ENCODE measurements around the gene ANGEL1. TPM values are rescaled to one million over a fixed set of nuclear protein-coding genes. Genes with fewer than 3 reads are reported as not detected.
A peak's percentile ranks its signal among the peaks of the same experiment; 100 is the strongest.

ANGEL1 gene
- total RNA-seq, 1 experiment from 2014 or later = 2.5 TPM

GRCh38 chr14:76792422-76792821 lies 20.3 kb downstream of the ANGEL1 start:
- Histone ChIP-seq H3K36me3 (no peaks in the 10 kb centered on the region), H3K9me3 (no peaks in the 10 kb centered on the region; the same call in 1 of the 2 replicates), H3K4me3 (no peak overlapping the region), H3K27me3 (no peaks in the 10 kb centered on the region)
- no peak for DNase-seq

DNA sequence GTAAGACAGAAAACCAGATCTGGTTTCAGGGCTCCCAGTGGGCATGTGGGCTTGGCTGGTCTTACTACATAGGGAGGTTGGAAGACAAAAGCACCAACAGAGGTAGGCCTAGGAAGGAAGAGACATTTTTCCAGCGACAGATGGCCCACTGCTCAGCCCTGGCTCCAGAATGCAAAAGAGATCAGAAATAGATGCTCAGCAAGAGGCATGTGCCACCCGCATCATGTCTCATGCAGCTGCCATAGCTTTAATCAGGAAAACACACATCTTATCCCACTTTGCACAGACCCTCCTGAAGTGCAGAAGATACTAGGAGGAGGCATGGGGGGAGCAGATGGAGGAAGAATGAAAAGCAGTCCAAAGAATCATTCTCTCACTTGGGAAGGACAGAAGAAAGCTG lies 26.1 kb downstream of the ANGEL1 start:
- H3K27me3 ChIP-seq = no peaks in the 10 kb centered on the region
- H3K36me3 ChIP-seq = no peaks in the 10 kb centered on the region
- DNase-seq = no peak

GRCh38 chr14:76784881-76785280 lies 27.8 kb downstream of the ANGEL1 start:
- DNase-seq = peak; percentile 48
- Histone ChIP-seq H3K27me3 (no peaks in the 10 kb centered on the region), H3K36me3 (no peaks in the 10 kb centered on the region), H3K4me3 (no peak overlapping the region), H3K9me3 (no peaks in the 10 kb centered on the region)

More for the DNA sequence above, 26.1 kb downstream of the ANGEL1 start:
- H3K4me3 ChIP-seq = no peak overlapping the region
- H3K9me3 ChIP-seq = no peaks in the 10 kb centered on the region

DNA sequence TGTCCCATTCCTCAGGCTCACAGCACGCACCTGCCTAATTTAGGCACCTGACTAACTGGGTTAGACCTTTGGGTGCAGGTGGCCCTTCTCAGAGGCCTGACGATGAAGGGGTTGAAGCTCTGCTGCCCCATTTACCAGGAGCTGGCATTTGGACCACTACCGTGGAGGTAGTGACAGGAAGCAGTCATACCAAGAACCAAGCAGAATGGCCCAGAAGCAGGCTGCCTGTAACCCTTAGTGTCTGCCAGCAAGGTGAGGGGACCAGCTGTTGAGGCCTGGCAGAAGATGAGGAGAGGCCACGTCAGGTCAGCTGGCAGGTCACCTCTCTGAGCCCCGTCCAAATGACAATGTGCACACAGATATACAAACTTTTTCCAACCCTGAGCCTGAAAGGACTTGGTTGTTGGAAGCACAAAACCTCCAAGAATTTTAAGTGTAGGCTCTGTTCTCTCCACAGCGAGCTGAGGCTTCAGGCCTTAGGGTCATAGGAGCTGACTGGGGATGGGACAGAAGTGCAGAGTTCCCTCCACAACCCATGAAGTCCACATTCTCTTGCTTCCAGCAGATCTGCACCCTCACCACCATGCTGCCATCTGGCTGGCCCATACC lies 28.3 kb downstream of the ANGEL1 start:
- Histone ChIP-seq H3K27me3 (no peaks in the 10 kb centered on the region), H3K36me3 (no peaks in the 10 kb centered on the region)
- no peak for DNase-seq

DNA sequence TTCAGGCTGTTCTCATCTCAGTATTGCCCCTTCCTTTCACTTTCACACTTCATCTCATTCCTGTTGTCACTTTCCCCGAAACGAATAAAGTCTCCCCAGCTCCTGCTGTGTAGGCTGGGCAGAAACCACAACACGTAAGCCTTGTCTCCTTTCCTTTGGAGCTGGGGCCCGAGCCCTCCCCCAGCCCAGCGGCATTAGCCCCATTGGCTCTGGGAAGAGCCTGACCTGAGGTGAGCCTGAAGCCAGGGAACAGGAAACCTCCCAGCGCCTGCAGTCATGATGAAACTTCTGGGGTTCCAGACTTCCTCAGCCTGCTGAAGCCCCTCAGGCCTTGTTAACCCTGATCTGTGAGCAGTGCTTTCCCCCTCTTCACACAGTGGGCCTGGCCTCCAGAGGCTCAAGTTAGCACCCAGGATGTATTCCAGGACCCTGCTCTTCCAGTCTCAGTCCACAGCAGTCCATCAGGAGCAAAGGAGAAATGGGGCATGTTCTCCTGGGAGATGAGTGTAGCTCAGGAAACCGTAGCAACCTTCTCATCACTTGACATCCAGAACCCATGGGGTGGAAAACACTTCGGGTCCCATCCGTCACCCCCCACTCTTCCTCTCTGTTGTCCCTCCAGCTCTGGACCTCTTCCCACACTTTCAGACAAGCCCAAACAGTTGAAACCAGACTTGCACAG lies 29.7 kb downstream of the ANGEL1 start:
- DNase-seq = no peak
- Histone ChIP-seq H3K36me3 (no peaks in the 10 kb centered on the region), H3K27me3 (no peaks in the 10 kb centered on the region), H3K9me3 (no peaks in the 10 kb centered on the region), H3K4me3 (no peak overlapping the region)

More for the DNA sequence above, 28.3 kb downstream of the ANGEL1 start:
- Histone ChIP-seq H3K9me3 (no peaks in the 10 kb centered on the region), H3K4me3 (no peak overlapping the region)

- Histone ChIP-seq H3K27me3 (no peaks in the 10 kb centered on the region), H3K36me3 (no peaks in the 10 kb centered on the region), H3K4me3 (no peak overlapping the region), H3K9me3 (no peaks in the 10 kb centered on the region)
- no peak for DNase-seq
These were observed 30.4 kb downstream of the ANGEL1 start for GRCh38 chr14:76782115-76782884.

DNA sequence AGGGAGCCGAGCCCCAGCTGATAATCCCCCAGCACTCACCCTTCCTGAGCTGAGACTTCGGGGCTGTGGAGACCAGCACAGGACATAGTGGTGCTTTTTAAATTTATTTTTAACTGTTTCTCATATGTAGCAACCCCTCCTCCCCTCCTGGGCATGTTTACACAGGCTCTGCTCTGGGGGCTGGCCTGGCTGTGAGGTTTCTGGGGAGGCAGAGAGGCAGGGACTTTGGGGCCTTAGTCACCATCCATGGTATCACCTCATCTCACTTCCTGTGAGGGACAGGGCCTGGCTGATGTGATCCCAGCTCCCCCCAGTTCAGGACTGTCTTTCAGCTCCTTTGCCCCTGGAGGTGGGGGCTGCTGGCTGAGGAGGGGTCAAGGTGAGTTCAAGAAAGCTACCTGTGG lies 31.0 kb downstream of the ANGEL1 start:
- Histone ChIP-seq H3K36me3 (no peaks in the 10 kb centered on the region), H3K27me3 (no peaks in the 10 kb centered on the region), H3K4me3 (no peak overlapping the region), H3K9me3 (no peaks in the 10 kb centered on the region)
- no peak for DNase-seq

DNA sequence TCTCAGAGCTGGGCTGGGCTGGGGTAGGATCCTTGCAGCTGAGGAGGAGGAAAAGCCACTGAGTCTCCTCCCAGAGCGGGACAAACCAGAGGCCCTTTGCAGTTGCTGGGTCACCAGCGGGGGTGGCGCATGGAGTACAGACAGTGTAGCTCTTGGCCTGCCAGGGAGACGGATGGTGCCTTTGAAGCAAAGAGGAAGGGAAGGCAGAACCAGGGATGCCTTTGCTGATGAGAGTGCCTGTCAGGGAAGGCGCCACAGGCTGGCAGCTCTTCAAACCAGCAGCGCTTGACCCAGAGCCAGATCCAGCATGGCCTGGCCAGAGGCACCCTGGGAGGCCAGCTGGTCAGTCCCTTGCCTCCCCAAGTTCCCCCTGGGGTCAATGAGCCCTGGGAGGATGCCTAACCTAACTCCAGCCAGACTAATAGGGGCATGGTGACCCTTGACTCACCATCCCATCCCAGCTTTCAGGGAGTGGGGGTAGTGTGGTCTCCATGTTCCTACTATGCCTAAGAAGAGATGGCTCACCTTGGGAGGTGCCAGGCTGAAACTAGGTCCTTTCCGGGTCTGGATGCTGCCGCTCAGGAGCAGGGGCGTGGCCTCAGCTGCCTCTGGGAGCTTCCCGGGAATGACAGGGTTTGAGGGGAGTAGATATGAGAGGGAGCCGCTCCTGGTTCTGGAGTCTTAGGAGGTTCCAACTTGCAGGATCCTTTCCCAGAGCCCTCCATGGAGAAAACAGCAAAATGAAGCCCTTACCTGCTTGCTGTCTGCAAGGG lies 31.6 kb downstream of the ANGEL1 start:
- no peak for DNase-seq
- Histone ChIP-seq H3K9me3 (no peaks in the 10 kb centered on the region), H3K36me3 (no peaks in the 10 kb centered on the region), H3K27me3 (no peaks in the 10 kb centered on the region), H3K4me3 (no peak overlapping the region)

- Histone ChIP-seq H3K36me3 (no peaks in the 10 kb centered on the region), H3K4me3 (no peak overlapping the region), H3K27me3 (no peaks in the 10 kb centered on the region), H3K9me3 (no peaks in the 10 kb centered on the region)
- no peak for DNase-seq
These were observed 32.3 kb downstream of the ANGEL1 start for GRCh38 chr14:76780360-76780759.

DNA sequence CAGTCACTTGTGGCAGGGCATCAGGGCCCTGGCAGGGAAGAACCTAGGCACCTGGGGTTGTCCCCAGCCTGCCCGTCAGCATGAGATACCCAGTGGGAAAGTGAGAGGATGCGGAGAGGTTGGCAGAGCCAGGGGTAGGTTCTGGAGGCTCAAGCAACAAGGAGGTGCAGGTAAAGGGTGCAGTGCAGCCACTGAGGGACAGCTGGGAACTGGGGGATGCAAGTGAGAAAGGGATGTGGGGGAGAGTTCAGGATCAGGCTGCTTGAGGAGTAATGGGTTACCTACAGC lies 32.7 kb downstream of the ANGEL1 start:
- no peak for DNase-seq
- no peak overlapping the region for H3K4me3 ChIP-seq
- H3K9me3 ChIP-seq = no peaks in the 10 kb centered on the region
- H3K27me3 ChIP-seq = no peaks in the 10 kb centered on the region
- no peaks in the 10 kb centered on the region for H3K36me3 ChIP-seq

DNA sequence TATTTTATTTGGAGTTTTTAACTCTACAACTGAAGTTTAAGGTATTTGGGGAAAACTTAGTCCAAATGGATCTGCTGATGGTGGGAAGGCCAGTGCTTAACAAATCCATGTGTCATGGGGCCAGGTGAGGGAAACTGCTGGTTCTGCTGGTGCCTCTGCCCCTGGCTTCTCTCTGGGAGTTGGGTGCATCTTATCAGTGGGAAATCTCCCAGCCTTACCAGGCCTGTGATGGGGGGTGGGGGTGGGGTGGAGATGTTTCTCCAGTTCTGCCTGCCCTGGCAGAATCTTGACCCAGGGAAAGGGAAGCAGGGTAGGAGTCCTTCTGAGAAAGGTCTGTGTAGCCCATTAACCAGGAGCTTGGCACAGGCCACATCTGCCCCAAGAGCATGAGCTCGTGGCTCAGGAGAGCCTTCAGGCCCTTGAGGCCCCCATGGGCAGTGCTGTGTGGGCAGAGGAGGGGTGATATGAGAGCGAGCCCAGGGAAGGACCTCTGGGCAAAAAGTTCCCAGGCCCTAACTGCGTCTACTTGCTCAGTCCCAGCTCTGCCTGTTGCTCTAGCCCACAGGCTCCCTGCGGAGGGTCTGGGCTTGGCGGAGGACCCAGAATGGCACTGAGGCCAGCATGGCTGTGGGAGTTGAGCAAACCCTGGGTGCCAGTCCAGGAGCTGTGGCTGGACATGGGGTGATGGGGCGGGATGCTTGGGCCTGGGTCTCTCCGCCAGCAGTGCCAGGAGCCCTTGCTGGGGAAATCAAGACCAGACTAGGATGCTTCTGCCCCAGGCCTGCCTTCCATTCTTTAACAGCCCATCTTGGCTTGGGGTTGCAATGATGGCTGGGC lies 33.2 kb downstream of the ANGEL1 start:
- Histone ChIP-seq H3K27me3 (no peaks in the 10 kb centered on the region), H3K36me3 (no peaks in the 10 kb centered on the region), H3K9me3 (no peaks in the 10 kb centered on the region), H3K4me3 (no peak overlapping the region)
- no peak for DNase-seq

DNA sequence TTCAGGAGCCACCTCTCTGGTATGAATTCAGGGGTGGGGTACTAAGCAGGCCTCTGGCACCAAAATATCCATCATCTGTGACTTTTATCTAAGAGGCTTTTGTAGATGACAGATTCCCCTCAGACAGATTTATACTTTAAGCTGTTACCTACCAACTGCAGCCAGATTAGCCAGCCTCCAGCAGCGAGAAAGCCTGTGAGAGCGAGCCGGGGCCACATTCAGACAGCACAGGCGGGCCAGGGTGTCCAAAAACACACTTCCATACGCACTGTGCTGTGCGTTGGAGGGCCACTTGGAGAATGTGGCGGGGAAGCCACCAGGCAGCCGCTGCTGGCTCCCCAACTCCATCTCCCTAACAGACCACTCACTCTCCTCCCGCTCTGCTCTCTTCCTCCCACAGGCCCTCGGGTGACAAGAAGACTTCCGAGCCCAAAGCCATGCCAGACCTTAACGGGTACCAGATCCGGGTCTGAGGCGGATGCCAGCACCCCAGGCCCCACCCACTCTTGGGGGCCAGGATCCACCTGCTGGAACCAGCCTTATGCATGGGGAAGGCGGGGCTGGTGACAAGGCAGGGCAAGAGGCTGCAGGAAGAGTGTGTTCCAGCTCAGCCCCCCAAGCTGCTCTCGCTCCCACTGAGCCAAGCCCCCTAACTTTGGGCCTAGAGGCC lies 34.0 kb downstream of the ANGEL1 start:
- no peak for DNase-seq
- Histone ChIP-seq H3K36me3 (no peaks in the 10 kb centered on the region), H3K4me3 (no peak overlapping the region), H3K9me3 (no peaks in the 10 kb centered on the region), H3K27me3 (no peaks in the 10 kb centered on the region)

GRCh38 chr14:76777721-76778120 lies 35.0 kb downstream of the ANGEL1 start:
- DNase-seq = no peak
- no peak overlapping the region for H3K4me3 ChIP-seq
- no peaks in the 10 kb centered on the region for H3K36me3 ChIP-seq
- H3K27me3 ChIP-seq = no peaks in the 10 kb centered on the region
- no peaks in the 10 kb centered on the region for H3K9me3 ChIP-seq

DNA sequence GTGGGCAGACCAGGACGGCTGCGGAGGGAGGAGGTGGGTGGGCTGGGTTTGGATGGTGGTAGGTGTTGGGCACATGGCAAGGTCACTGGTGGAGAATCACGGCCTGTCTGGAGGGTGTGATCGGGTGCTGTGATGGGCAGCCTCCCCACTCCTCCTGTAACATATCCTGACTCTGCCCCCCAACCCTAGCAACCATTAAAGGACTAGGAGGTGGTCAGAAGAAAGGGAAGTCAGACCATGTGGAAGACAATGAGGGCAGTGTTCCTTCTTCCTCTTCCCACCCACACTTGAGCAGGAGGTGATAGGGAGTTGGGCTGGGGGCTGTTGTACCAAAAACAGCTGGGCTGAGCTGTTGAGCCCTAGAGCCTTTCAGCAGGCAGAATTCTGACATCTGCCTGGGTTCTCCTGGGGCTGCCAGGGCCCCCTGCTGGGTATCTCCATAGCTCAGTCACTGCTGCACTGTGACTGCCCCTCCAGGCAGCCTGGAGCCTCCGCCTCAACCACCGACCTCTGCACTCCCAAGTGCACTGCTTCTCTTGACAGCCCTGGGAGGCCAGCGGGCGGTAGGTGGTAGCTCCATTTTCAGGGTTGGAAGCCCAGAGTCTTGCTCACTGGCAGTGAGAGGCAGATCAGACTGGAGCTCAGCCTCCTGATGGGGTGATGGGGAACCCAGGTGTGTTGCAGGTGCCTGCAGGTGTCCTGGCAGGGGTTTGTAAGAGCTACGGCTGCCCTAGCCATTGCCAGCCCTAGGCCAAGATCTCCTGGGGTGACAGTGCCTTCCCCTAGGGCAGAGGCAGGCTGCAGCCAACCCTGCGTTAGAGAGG lies 36.0 kb downstream of the ANGEL1 start:
- no peak overlapping the region for H3K4me3 ChIP-seq
- no peaks in the 10 kb centered on the region for H3K27me3 ChIP-seq
- no peaks in the 10 kb centered on the region for H3K36me3 ChIP-seq
- no peaks in the 10 kb centered on the region for H3K9me3 ChIP-seq
- peak; percentile 16 for DNase-seq

- Histone ChIP-seq H3K4me3 (no peak overlapping the region), H3K27me3 (no peaks in the 10 kb centered on the region), H3K36me3 (no peaks in the 10 kb centered on the region), H3K9me3 (no peaks in the 10 kb centered on the region)
- no peak for DNase-seq
These were observed 36.8 kb downstream of the ANGEL1 start for GRCh38 chr14:76775695-76776427.

All from MG63 (cell line).